Vagina (tissue), 2 donors: Measurements from ENCODE around the gene C5orf15.

Experiments used
- POLR2A ChIP-seq, 2 donors: fragments of 450-650 bp; IDR thresholded peaks; one replicate each; pipeline ENCODE4 v1.6.1; 2017; ENCODE audit warnings: antibody characterized with exemption in 2 of 2, mild to moderate bottlenecking in 2 of 2, moderate library complexity in 2 of 2
- POLR2AphosphoS5 ChIP-seq, 2 donors: sonication (generic); formaldehyde crosslinking; IDR thresholded peaks; one replicate each; pipeline ENCODE4 v1.9.0; 2017; ENCODE audit warnings: antibody characterized with exemption in 2 of 2, mild to moderate bottlenecking in 2 of 2, low read depth in 1 of 2; ENCODE audit not compliant: insufficient read depth in 1 of 2
- TF ChIP-seq, protein P1 (sequence below), 3 experiments: fragments of 450-650 bp in 2 of 3; fragments of 200-600 bp in 1 of 3; sonication (generic) in 1 of 3; IDR thresholded peaks; one replicate each; pipeline ENCODE4 v1.5.1; 2017 to 2019; ENCODE audit warnings: antibody characterized with exemption in 3 of 3, mild to moderate bottlenecking in 2 of 3, moderate library complexity in 2 of 3

DNA sequence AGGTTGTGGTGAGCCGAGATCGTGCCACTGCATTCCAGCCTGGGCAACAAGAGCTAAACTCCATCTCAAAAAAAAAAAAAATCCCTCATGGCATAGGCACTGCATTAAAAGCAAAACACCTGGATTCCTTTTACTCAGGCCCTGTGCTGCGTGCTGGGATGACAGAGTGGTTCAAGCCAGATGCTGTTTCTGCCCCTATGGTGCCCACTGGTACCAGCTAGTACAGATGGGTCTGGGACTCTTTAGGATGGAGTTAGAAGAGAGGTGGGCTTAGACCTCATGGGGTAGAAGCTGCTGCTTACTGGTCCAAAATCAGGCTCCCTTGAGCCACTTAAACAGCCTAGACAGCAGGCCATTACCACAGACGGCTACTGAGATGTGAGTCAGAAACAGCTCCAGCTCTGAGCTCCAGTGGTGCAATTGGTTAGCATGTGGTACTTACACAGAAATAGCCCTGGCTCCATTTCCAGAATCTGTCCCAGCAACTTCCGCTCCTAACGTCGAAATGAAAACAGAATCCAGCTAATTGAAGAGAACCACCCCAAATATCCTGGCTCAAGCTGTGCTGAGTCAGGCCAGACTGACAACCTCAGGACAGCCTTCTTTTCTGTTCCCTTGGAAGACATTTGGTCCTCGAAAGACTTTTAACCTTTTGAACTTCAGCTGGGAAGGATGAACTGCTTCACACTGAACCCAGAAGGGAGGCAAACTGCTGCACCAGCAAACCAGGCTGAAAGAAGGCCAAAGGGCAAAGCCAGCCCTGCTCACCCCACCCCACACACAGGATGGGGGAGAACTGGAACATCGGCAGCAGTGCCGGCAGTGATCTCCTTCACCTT lies 15.5 kb downstream of the C5orf15 start:
- TF ChIP-seq POLR2A (IDR thresholded peaks at IDR 0.05), result no peak
- TF ChIP-seq, protein P1, sequence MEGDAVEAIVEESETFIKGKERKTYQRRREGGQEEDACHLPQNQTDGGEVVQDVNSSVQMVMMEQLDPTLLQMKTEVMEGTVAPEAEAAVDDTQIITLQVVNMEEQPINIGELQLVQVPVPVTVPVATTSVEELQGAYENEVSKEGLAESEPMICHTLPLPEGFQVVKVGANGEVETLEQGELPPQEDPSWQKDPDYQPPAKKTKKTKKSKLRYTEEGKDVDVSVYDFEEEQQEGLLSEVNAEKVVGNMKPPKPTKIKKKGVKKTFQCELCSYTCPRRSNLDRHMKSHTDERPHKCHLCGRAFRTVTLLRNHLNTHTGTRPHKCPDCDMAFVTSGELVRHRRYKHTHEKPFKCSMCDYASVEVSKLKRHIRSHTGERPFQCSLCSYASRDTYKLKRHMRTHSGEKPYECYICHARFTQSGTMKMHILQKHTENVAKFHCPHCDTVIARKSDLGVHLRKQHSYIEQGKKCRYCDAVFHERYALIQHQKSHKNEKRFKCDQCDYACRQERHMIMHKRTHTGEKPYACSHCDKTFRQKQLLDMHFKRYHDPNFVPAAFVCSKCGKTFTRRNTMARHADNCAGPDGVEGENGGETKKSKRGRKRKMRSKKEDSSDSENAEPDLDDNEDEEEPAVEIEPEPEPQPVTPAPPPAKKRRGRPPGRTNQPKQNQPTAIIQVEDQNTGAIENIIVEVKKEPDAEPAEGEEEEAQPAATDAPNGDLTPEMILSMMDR (IDR thresholded peaks at IDR 0.05), result no peak
- TF ChIP-seq POLR2AphosphoS5 (IDR thresholded peaks at IDR 0.05; ENCODE audit: insufficient read depth in 1 of 2, low read depth in 1 of 2), result peak; percentile 22 to 80
